ENCODE results near the gene CACNA1D.

The CACNA1D gene

DNA sequence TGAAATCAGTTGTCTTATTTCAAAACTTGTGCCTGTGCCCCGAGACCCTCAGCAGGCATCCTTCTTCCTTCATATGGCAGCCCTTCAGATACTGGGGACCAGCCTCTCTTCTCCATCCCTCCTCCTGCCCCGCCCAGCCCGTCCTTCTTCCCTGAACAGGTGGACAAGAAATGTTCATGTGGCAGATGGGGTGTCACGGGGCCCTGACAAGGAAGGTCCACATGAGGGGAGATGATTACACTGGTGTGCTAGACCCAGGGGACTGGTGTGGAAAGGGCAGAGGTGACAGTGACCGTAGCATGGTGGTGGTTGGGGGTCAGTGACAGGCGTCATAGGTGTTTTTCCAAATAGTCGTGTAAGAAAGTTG lies 200.9 kb downstream of the CACNA1D start:
- Mint-ChIP-seq H3K4me3 (no peak overlapping the region), H3K27me3 (ENCODE audit: low read depth) (peaks cover 19% of the 10 kb centered on the region), H3K4me1 (peaks cover 2% of the 10 kb centered on the region)

DNA sequence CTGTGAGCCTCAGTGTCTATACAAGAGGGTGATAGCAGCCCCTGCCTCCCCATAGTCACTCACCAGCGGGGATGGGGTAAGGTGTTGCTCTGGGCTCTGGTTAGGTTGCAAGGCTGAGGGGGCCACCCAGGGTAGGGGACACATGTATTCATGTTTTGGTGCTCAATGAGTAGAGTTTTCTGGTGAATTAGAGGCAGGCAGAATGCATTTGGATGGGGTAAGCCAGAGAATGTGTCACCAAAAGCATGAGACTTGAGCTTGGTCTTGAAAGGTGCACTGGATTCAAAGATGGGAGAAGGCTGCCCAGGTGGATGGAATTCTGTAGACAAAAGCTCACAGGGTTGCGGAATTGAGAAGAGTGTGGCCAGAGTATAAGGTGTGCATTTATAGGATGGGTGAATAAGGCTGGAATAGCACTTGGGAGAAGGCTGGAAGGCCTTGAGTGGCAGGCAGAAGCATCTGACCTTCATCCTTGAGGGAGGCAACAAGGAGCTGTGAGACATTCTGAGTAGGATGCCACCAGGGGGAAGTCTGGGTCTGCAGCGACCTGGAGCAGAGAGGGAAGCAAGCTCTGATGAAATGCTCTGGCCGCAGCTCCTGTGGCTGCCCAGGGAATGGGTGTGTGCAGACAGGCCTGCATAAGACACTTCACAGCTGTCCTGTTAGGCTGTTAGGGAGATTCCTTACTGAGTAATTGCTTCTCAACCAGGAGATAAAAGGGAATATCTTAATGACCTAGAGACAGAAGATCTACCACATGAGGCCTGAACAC lies 202.2 kb downstream of the CACNA1D start:
- Mint-ChIP-seq H3K36me3 (ENCODE audit: low read depth) (no peaks in the 10 kb centered on the region), H3K27me3 (ENCODE audit: low read depth) (peaks cover 18% of the 10 kb centered on the region), H3K4me1 (no peaks in the 10 kb centered on the region), H3K4me3 (no peak overlapping the region), H3K9me3 (no peaks in the 10 kb centered on the region), H3K27ac (peak overlapping the region in 1 of 3 experiments; percentile 22)
- TF ChIP-seq, protein P1, sequence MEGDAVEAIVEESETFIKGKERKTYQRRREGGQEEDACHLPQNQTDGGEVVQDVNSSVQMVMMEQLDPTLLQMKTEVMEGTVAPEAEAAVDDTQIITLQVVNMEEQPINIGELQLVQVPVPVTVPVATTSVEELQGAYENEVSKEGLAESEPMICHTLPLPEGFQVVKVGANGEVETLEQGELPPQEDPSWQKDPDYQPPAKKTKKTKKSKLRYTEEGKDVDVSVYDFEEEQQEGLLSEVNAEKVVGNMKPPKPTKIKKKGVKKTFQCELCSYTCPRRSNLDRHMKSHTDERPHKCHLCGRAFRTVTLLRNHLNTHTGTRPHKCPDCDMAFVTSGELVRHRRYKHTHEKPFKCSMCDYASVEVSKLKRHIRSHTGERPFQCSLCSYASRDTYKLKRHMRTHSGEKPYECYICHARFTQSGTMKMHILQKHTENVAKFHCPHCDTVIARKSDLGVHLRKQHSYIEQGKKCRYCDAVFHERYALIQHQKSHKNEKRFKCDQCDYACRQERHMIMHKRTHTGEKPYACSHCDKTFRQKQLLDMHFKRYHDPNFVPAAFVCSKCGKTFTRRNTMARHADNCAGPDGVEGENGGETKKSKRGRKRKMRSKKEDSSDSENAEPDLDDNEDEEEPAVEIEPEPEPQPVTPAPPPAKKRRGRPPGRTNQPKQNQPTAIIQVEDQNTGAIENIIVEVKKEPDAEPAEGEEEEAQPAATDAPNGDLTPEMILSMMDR (IDR thresholded peaks at IDR 0.05; ENCODE audit: unreplicated experiment in 3 of 3), result no peak

More for the DNA sequence above, 200.9 kb downstream of the CACNA1D start:
- TF ChIP-seq, protein P1 (IDR thresholded peaks at IDR 0.05; ENCODE audit: unreplicated experiment in 3 of 3), result no peak
- Mint-ChIP-seq H3K36me3 (ENCODE audit: low read depth) (no peaks in the 10 kb centered on the region), H3K27ac (no peak overlapping the region), H3K9me3 (no peaks in the 10 kb centered on the region)

DNA sequence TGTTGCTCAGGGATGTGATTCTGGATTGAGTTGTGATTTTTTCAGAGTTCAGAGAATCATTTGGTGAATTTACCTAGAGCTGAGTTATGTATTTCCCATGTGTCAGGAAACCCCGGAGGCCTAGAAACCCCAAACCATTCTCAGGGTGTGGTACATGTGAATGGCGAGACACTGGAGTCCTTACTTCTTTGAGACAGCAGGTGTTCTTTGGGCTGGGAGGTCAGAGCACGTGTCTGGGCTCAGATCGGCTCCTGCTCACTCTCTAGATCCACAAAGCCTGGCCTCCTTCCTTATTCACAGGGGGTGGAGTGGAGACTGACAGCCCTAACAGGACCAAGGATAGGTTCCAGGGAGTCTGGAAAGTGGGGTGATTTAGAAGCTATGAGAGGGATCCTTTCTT lies 206.0 kb downstream of the CACNA1D start:
- peaks cover 21% of the 10 kb centered on the region for H3K4me1 Mint-ChIP-seq
- TF ChIP-seq, protein P1 (IDR thresholded peaks at IDR 0.05; ENCODE audit: unreplicated experiment in 3 of 3), result no peak
- no peaks in the 10 kb centered on the region for H3K36me3 Mint-ChIP-seq (ENCODE audit: low read depth)
- H3K27ac Mint-ChIP-seq, result no peak overlapping the region
- H3K4me3 Mint-ChIP-seq, result no peak overlapping the region
- H3K9me3 Mint-ChIP-seq, result no peaks in the 10 kb centered on the region
- H3K27me3 Mint-ChIP-seq (ENCODE audit: low read depth), result peaks cover 7% of the 10 kb centered on the region

DNA sequence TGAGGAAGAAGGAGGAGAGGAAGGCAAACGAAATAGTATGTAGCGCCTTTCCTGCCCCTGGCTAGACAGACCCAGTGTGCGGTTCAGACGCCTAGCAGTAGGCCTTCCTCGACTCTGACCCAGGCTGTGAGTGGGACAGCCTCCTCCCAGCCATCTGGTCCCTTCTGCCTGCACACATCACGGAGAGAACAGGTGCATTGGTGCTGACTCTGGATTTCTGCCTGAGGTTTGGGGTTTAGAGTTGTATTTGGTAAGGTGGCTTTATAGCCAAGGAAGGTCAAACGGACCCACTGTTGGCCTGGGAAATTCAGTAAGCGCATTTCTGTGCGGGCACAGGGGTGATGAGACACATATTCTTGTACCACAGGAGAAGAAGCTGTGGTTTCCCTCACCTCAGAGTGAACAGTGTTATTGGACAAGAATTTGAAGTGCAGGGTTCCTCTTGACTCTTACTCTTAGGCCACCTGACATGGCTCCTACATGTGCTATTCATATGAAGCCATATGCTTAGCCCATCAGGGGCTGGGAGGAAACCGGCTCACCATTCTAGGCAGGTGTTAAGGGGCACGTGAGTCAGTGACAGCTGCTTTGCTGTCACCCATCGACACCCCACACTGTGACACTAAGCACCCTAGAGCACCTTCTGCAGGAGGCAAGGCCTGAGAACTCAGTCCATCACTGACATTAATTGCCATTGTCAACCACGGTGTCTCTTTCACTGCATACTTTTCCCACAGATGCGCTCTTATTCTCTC lies 208.5 kb downstream of the CACNA1D start:
- TF ChIP-seq, protein P1 (IDR thresholded peaks at IDR 0.05; ENCODE audit: unreplicated experiment in 3 of 3), result no peak
- peaks cover 46% of the 10 kb centered on the region for H3K4me1 Mint-ChIP-seq
- peak overlapping the region in 2 of 3 experiments; percentile 46 to 94 for H3K27ac Mint-ChIP-seq
- H3K27me3 Mint-ChIP-seq (ENCODE audit: low read depth), result no peaks in the 10 kb centered on the region
- H3K36me3 Mint-ChIP-seq (ENCODE audit: low read depth), result no peaks in the 10 kb centered on the region
- H3K9me3 Mint-ChIP-seq, result no peaks in the 10 kb centered on the region
- H3K4me3 Mint-ChIP-seq, result no peak overlapping the region

DNA sequence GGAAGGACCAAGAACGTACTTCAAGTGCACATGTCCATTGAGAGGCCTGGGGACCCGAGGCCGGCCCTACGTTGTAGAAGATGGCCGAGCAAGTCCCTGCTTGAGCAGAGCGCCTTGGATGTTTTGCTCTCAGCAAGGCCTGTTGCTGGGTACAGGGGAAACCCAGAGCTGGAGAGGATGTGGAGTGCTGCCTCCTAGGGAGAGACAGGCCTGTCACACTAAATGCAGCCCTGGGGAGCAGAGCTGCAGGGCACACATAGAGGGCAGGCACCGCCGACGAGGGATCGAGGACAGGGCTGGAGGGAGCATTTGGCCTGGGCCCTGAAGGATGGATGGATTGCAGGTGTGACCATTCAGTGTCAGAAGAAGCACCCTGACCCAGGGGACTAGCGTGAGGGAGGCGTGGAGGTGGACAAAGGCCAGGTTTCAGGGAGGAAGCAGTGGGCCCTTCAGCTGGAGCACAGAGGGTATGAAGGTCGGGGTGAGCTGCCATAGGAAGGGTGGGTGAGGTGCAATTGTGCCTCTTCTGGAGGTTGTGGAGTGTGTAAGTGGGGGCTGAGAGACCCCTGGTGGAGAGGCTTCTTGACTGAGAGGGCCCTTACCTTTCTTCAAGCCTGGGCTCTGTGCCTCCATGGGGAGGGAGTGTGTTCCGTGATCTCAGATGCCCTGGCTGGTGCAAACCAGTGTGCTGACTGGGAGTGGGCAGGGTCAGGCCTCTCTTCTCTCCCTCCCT lies 209.4 kb downstream of the CACNA1D start:
- no peak overlapping the region for H3K4me3 Mint-ChIP-seq
- H3K4me1 Mint-ChIP-seq, result peaks cover 53% of the 10 kb centered on the region
- TF ChIP-seq, protein P1 (IDR thresholded peaks at IDR 0.05; ENCODE audit: unreplicated experiment in 3 of 3), result no peak
- no peaks in the 10 kb centered on the region for H3K9me3 Mint-ChIP-seq
- no peaks in the 10 kb centered on the region for H3K36me3 Mint-ChIP-seq (ENCODE audit: low read depth)
- peak overlapping the region; percentile 58 to 94 (median 88) for H3K27ac Mint-ChIP-seq
- H3K27me3 Mint-ChIP-seq (ENCODE audit: low read depth), result no peaks in the 10 kb centered on the region
